ENCODE results near the gene TMED1. TPM values are rescaled to one million over a fixed set of nuclear protein-coding genes. Genes with fewer than 3 reads are reported as not detected.
A peak's percentile ranks its signal among the peaks of the same experiment; 100 is the strongest.

TMED1 gene
- total and polyA plus RNA-seq, 2 donors from 2014 or later: 36.0 to 60.6 TPM

DNA sequence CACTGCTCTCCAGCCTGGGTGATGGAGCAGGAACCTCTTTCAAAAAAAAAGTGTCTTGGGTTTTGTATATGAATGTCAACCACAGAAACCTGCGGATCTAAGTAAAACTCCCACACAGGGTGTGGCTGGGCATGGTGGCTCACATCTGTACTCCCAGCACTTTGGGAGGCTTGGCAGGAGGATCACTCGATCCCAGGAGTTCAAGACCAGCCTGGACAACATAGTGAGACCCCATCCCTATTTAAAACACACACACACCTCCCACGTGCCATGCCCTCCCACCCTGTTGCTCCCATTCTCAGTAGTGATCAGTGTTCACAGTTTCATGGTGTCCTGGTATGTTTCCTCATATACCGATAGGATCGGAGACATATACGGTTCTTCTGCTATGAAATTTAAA lies 9.2 kb downstream of the TMED1 start:
- no peaks in the 10 kb centered on the region for H3K27me3 ChIP-seq (ENCODE audit: control insufficient read depth, insufficient read depth, low read length)
- peaks cover 0 to 54% (median 18%) of the 10 kb centered on the region in 3 donors for H3K36me3 ChIP-seq (ENCODE audit: control insufficient read depth in 2 of 3, insufficient read depth in 3 of 3, low read length in 3 of 3)
- TF ChIP-seq, protein P1, sequence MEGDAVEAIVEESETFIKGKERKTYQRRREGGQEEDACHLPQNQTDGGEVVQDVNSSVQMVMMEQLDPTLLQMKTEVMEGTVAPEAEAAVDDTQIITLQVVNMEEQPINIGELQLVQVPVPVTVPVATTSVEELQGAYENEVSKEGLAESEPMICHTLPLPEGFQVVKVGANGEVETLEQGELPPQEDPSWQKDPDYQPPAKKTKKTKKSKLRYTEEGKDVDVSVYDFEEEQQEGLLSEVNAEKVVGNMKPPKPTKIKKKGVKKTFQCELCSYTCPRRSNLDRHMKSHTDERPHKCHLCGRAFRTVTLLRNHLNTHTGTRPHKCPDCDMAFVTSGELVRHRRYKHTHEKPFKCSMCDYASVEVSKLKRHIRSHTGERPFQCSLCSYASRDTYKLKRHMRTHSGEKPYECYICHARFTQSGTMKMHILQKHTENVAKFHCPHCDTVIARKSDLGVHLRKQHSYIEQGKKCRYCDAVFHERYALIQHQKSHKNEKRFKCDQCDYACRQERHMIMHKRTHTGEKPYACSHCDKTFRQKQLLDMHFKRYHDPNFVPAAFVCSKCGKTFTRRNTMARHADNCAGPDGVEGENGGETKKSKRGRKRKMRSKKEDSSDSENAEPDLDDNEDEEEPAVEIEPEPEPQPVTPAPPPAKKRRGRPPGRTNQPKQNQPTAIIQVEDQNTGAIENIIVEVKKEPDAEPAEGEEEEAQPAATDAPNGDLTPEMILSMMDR (IDR thresholded peaks at IDR 0.05; ENCODE audit: borderline replicate concordance, extremely low read depth, insufficient read depth): no peak
- H3K27ac ChIP-seq (ENCODE audit: low read depth in 2 of 2, low read length in 2 of 2): no peak overlapping the region
- H3K4me1 ChIP-seq (ENCODE audit: control insufficient read depth in 2 of 3, insufficient read depth in 2 of 3, low read depth in 1 of 3, low read length in 3 of 3): no peaks in the 10 kb centered on the region
- H3K4me3 ChIP-seq (ENCODE audit: low read length in 3 of 3): no peak overlapping the region
- peak in 1 of 5 donors; percentile 13 for DNase-seq
- no peak for FAIRE-seq
- intact Hi-C loops (cut with DNase I): no loop called here
- no peaks in the 10 kb centered on the region for H3K9me3 ChIP-seq (ENCODE audit: control insufficient read depth in 2 of 3, insufficient read depth in 1 of 3, low read length in 3 of 3)
- no peak overlapping the region for H3K9ac ChIP-seq (ENCODE audit: low read length in 3 of 3)

DNA sequence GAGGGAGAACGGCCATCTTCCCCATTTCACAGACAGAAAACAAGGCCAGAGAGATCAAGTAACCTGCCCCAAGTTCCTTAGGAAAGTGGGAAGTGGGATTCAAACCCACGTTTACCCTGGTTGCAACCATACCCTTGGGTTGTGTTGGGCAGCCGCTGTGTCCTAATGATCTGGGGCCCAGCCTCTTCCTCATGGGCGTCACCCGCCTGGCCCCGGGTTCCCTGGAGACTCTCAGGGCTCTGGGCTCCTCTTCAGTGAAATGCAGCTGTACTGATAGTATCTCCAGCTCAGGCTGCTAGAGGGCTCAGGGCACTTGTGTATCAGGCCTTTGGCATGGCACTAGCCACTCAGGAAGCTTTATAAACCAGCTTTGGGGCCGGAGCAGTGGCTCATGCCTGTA lies 9.8 kb downstream of the TMED1 start:
- H3K4me3 ChIP-seq (ENCODE audit: low read length in 3 of 3): no peak overlapping the region
- H3K27me3 ChIP-seq (ENCODE audit: control insufficient read depth, insufficient read depth, low read length): no peaks in the 10 kb centered on the region
- peak in 1 of 5 donors; percentile 41 for DNase-seq
- no peaks in the 10 kb centered on the region for H3K9me3 ChIP-seq (ENCODE audit: control insufficient read depth in 2 of 3, insufficient read depth in 1 of 3, low read length in 3 of 3)
- FAIRE-seq: no peak
- H3K27ac ChIP-seq (ENCODE audit: low read depth in 2 of 2, low read length in 2 of 2): no peak overlapping the region
- peaks cover 0 to 52% (median 20%) of the 10 kb centered on the region in 3 donors for H3K36me3 ChIP-seq (ENCODE audit: control insufficient read depth in 2 of 3, insufficient read depth in 3 of 3, low read length in 3 of 3)
- H3K9ac ChIP-seq (ENCODE audit: low read length in 3 of 3): no peak overlapping the region
- no peaks in the 10 kb centered on the region for H3K4me1 ChIP-seq (ENCODE audit: control insufficient read depth in 2 of 3, insufficient read depth in 2 of 3, low read depth in 1 of 3, low read length in 3 of 3)
- TF ChIP-seq, protein P1 (IDR thresholded peaks at IDR 0.05; ENCODE audit: borderline replicate concordance, extremely low read depth, insufficient read depth): no peak
- intact Hi-C loops (cut with DNase I): no loop called here

DNA sequence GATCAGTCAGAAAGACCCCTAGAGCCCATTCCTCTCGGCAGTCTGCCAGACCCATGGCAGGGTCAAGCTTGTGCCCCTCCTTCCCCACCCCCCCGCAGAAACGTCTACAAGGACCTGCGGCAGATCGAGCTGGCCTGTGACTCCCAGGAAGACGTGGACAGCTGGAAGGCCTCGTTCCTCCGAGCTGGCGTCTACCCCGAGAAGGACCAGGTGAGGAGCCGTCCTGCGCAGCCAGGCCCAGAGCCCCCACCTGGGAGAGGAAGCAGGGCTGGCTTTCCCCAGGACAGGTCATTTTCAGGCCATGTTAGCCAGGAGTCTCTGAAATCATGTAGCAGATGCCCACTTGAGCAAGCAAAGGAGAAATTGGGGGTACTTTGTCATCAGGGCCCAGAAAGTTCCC lies 12.3 kb downstream of the TMED1 start:
- Histone ChIP-seq H3K27me3 (ENCODE audit: control insufficient read depth, insufficient read depth, low read length) (no peaks in the 10 kb centered on the region), H3K4me1 (ENCODE audit: control insufficient read depth in 2 of 3, insufficient read depth in 2 of 3, low read depth in 1 of 3, low read length in 3 of 3) (no peaks in the 10 kb centered on the region), H3K9me3 (ENCODE audit: control insufficient read depth in 2 of 3, insufficient read depth in 1 of 3, low read length in 3 of 3) (no peaks in the 10 kb centered on the region), H3K4me3 (ENCODE audit: low read length in 3 of 3) (no peak overlapping the region), H3K27ac (ENCODE audit: low read depth in 2 of 2, low read length in 2 of 2) (no peak overlapping the region), H3K9ac (ENCODE audit: low read length in 3 of 3) (no peak overlapping the region), H3K36me3 (ENCODE audit: control insufficient read depth in 2 of 3, insufficient read depth in 3 of 3, low read length in 3 of 3) (peaks cover 2 to 60% (median 35%) of the 10 kb centered on the region in 3 donors)
- peak in 1 of 5 donors; percentile 70 for DNase-seq
- intact Hi-C loops (cut with DNase I): no loop called here
- FAIRE-seq: no peak
- TF ChIP-seq, protein P1 (IDR thresholded peaks at IDR 0.05; ENCODE audit: borderline replicate concordance, extremely low read depth, insufficient read depth): no peak

DNA sequence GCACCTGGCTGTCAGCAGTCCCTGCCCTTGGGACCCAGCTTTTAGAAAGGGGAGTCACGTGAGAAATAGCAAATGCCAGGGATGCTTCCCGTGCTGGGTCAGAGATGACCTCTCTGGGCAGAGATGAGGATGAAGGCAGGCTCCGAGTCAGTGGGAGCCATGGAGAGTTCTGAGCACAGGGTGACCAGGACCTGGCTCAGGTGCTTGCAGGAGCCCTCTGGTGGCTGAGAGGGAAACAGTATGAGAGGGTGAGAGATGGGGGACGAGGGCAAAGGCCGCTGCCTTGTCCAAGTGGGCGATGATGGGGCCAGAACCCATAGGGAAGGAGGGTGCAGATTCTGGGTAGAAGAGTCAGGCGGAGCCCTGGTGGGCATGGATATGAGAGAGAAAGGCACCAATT lies 15.8 kb downstream of the TMED1 start:
- FAIRE-seq (no peak), DNase-seq (no peak)
- no peaks in the 10 kb centered on the region for H3K4me1 ChIP-seq (ENCODE audit: control insufficient read depth in 2 of 3, insufficient read depth in 2 of 3, low read depth in 1 of 3, low read length in 3 of 3)
- H3K27me3 ChIP-seq (ENCODE audit: control insufficient read depth, insufficient read depth, low read length): no peaks in the 10 kb centered on the region
- H3K27ac ChIP-seq (ENCODE audit: low read depth in 2 of 2, low read length in 2 of 2): no peak overlapping the region
- TF ChIP-seq, protein P1 (IDR thresholded peaks at IDR 0.05; ENCODE audit: borderline replicate concordance, extremely low read depth, insufficient read depth): no peak
- no peaks in the 10 kb centered on the region for H3K9me3 ChIP-seq (ENCODE audit: control insufficient read depth in 2 of 3, insufficient read depth in 1 of 3, low read length in 3 of 3)
- no peak overlapping the region for H3K4me3 ChIP-seq (ENCODE audit: low read length in 3 of 3)
- H3K9ac ChIP-seq (ENCODE audit: low read length in 3 of 3): no peak overlapping the region
- intact Hi-C loops (cut with DNase I): no loop called here
- H3K36me3 ChIP-seq (ENCODE audit: control insufficient read depth in 2 of 3, insufficient read depth in 3 of 3, low read length in 3 of 3): peaks cover 2 to 47% (median 27%) of the 10 kb centered on the region in 3 donors
